Activated T-cell treated with anti-CD3 and anti-CD28 coated beads, Interleukin-2, amount 50 U/mL, for 1 hour (primary cell): ENCODE measurements around the gene MAML3.

Experiments used
- DNase-seq: peaks from one replicate; pipeline ENCODE4 v3.0.0-alpha.2; 2020

Gene MAML3

DNA sequence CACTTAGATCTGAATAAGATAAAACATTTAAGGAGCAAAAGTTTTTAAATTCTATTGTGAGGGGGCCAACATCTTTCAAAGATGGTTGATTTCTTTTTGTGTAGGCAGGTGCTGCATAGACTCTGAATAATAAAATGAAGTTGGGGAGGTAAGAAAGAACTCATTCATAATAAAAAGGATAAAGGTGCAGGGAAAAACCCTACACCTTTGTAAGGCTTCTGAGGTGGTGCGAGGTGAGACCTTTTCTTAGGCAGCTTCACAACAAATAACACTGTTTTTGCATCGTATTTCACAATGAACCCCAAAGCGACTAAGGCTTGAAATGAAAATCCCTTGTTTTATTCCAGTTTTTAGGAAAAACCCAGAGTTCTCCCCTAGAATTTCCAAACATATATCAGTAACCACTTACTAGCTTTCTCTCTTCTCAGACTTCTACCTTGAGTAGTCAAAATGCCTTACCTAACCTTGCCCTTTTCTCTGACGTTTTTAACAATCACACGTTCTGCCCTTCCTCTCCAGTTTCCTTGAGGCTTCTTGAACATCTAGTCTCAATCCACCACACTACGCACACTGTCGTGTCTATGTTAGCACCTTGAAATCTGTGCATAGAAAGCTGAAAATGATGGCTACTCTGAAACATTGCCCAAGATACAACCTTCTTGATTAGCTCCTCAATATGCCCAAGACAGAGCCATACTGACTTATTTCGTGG, 30.2 kb downstream of the MAML3 start:
- no peak for DNase-seq

- DNase-seq, result no peak
Measured at GRCh38 chr4:140122891-140123290, 31.1 kb downstream of the MAML3 start.

- DNase-seq, result no peak
Measured at GRCh38 chr4:140121646-140122045, 32.3 kb downstream of the MAML3 start.

- no peak for DNase-seq
Measured at GRCh38 chr4:140118931-140119640, 34.9 kb downstream of the MAML3 start.

DNA sequence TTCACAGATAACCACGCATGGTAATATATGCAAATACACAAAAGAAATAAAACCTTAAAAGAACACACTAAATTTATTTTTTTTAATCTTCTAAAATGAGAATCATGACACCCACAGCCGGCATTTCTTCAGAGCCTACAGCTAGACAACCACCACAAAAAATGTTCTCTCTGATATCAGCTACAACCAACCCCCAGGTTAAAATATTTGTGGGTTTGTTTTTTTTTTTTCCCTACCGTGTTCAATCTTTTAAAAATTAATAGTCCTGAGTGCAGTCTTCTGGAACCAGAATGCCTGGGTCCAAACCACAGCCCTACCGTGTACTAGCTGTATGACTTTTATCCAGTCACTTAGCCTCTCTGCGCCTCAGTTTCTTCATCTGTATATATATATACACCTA, 36.0 kb downstream of the MAML3 start:
- DNase-seq, result no peak

DNA sequence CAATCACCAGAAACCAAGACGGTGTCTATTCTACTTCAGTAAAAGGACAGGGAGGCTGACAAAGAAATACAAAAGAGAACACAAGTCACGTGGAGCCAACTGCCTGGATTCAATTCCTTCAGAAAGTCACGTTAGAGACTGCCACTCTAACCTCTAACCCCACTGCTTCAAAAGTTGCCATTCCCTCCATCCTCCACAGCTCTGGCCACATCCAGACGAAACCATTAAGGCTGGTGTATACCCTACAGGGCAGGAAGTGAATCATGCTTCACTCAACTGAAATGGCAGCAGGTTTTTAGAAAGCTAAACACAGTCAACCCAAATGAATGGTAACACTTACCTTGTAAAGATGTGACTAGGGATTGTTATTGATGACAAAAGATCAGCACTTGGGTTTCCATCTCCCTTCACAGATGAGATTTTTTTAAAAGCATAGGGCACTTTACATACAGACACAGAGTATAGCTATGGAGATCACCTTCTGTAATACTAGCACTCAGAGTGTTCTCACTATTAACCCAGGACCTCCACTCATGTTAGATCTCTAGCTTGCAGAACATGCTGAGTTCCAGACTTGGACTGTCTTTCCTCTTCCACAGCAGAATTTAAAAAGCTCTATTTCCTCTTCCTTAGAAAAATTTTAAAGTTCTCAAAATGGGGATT, 37.4 kb downstream of the MAML3 start:
- no peak for DNase-seq

GRCh38 chr4:140115140-140115539, 38.8 kb downstream of the MAML3 start:
- no peak for DNase-seq

GRCh38 chr4:140113653-140114052, 40.3 kb downstream of the MAML3 start:
- DNase-seq, result no peak

- no peak for DNase-seq
Measured at GRCh38 chr4:140112576-140112975, 41.4 kb downstream of the MAML3 start.

DNA sequence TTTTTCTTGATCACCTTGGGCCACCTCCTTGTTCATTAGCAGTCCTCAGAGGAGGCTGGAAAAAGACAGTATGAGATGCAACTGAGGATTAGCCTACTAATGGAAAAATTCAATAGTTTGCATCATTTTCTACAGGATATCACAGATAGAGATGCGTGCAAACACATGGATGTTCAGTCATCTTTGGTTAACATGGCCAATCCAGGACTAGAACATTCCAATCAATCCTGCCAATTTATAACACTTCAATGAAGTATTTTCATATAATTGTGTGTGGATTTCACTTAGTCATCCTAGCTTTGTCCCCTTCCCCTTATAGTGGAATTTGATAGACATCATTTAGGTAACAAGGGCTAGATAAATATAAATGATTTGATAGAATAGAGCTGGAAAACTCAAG, 42.7 kb downstream of the MAML3 start:
- no peak for DNase-seq

- no peak for DNase-seq
Measured at GRCh38 chr4:140110542-140111215, 43.3 kb downstream of the MAML3 start.

GRCh38 chr4:140109737-140110136, 44.2 kb downstream of the MAML3 start:
- no peak for DNase-seq

DNA sequence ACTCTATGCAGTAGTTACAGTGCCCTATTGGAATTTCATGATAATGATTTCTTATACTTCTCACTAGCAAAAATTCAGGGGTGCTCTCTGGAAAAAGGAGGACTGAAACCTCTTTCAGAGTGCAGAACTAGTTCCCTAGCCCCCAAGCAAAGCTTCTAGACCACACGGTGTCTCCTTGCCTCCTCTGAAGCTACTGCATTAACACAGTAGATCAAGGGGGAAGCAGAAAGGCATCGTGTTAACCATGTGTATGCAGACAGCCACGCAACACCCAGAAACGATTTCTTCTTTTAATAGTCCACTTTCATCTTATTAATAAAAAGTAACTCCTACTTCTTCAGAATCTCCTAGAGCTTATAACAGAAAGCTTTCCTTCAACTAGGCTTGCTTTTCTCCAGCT, 44.7 kb downstream of the MAML3 start:
- no peak for DNase-seq

DNA sequence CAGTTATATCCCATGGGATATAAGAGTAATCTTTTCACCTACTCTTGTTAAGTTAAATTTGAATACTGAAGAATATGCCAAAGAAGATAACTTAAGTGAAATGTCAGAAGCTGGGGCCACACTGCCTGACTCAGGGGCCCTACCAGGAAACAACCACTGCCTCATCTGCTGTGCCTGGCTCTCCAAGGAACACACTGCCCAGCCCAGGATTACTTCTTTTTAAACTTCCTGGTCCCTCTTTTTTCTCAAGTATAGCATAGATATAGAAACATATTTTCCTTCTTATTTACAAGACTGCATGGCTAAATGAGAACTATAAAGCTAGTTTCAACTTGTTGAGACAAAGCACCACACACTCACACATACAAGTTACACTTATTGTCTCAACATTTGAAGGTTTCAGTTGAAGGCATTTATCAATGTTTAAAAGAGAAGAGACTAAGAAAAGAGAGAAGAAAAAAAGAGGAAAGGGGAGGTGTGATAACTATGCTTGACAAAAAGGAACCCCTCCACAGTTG, 45.2 kb downstream of the MAML3 start:
- DNase-seq, result no peak

DNA sequence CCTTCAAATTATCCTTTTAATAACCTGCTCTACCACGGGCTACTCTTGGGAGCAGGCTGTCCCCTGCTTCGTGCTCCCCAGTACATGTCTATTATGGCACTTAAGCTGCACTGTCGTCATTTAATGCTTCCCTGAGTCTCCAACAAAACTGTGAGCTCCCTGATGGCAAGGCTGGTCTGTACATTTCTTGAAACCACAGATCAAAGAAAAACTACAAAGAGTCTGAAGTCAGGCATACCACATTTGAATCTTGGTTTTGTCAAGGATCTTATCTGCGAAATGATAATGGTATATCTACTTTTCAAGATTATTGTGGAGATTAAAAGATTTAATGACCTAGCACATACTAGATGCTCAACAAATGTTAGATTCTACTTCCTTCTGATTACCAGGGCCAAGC, 45.7 kb downstream of the MAML3 start:
- DNase-seq, result no peak

DNA sequence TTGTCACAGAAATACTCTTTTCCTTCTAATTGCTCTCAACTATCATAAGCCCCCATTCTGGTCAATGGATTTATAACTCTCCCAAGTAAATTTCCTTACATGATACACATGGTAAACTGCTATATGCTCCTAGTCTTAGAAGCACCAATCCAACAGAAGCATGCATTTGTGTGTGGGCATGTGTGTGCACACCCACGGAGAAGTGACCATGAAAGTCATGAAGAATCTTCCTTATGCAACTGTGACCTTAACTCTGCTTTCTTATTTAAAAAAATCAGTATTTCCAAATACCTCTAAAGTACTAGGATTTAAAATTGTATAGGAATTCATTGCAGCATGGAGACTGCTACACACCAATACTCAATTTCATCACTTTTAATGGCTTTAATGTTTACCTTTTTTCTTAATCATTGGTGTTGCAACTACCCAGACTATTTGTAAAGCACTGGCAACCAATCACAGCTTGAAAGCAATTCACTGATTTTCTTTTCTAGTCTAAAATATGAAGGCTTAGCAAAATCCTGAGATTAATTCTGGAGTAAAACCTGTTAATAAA, 47.6 kb downstream of the MAML3 start:
- no peak for DNase-seq

DNA sequence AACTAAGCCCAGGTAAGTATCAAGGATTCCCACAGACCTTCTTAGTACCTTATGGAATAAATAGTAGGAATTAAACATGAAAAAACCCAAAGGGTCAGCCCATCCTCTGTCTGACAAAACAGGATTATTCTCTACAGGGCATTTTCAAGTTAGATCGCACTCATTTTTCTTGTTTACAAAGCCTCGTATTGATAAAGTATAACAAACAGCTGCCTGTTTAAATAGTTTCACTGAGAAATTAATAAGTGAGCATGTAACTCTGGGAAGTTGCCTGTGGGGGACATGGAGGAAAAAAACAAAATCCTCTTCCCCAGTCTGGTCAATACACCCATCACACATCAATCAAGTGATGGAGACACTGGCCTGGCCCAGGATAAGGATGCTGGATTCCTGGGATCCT, 48.5 kb downstream of the MAML3 start:
- DNase-seq, result no peak

- DNase-seq, result no peak
Measured at GRCh38 chr4:140103676-140104075, 50.3 kb downstream of the MAML3 start.

- DNase-seq, result no peak
Measured at GRCh38 chr4:140102421-140102820, 51.6 kb downstream of the MAML3 start.

DNA sequence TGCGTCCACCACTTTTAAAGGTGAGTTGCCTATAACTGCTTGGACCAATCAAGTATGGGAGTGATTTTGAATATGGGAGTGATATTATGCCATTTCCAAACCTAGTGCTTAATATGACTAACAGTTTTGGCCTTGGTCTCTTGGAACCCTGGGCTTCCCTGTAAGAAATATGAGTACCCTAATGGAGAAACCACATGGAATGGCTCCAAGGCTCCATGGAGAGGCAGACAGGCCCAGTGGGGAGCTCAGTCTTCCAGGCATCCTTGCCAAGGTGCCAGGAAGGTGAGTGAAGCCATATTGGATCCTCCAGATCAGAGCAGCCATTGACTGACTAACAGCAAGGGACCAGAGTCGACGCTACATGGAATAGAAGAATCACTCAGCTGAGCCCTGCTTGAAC, 53.2 kb downstream of the MAML3 start:
- DNase-seq, result no peak

DNA sequence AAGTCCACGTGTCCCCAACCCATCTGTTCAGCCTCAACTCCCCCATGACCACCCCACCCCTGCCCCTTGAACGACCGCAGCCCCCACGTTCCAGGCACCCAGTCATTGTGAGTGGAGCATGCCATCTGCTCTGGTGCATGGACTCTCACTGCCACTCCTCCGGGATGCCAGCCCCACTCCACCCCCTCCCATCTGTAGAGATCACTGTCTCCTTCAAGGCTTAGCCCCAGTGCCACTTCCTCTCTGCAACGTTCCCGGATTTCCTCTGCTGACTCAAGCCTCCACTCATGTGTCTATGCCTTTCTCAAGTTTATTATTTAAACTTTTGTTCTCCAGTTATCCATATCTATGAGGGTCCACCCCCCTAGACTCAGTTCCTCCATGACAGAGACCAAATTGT, 54.0 kb downstream of the MAML3 start:
- DNase-seq, result peak; percentile 25

GRCh38 chr4:140098455-140099160, 55.4 kb downstream of the MAML3 start:
- no peak for DNase-seq
